Measurements from ENCODE around the gene GPS1. TPM values are rescaled to one million over a fixed set of nuclear protein-coding genes. Genes with fewer than 3 reads are reported as not detected.

Gene GPS1
- total RNA-seq, result 10 to 100 TPM; 54.6 to 62.7 TPM
- long read RNA-seq, donor 1, transcript GPS1-208 (13 exons, 1,874 nt), result major isoform, 41 of 71 reads
- long read RNA-seq, donor 1, transcript GPS1-201 (13 exons, 1,842 nt), result minor isoform, 7 of 71 reads
- long read RNA-seq, donor 1, transcript GPS1-226 (13 exons, 1,839 nt), result minor isoform, 5 of 71 reads
- long read RNA-seq, donor 1, partial matches to known transcripts, result 6 of 71 reads
- long read RNA-seq, donor 1, other reads (novel, unspliced or antisense), result 4 of 71 reads
- long read RNA-seq, donor 2, transcript GPS1-208 (13 exons, 1,874 nt), result major isoform, 292 of 465 reads
- long read RNA-seq, donor 2, transcript GPS1-228 (13 exons, 1,825 nt), result minor isoform, 14 of 465 reads
- long read RNA-seq, donor 2, transcript GPS1-201 (13 exons, 1,842 nt), result minor isoform, 45 of 465 reads
- long read RNA-seq, donor 2, transcript GPS1-226 (13 exons, 1,839 nt), result minor isoform, 43 of 465 reads
- long read RNA-seq, donor 2, partial matches to known transcripts, result 24 of 465 reads
- long read RNA-seq, donor 2, other reads (novel, unspliced or antisense), result 37 of 465 reads

DNA sequence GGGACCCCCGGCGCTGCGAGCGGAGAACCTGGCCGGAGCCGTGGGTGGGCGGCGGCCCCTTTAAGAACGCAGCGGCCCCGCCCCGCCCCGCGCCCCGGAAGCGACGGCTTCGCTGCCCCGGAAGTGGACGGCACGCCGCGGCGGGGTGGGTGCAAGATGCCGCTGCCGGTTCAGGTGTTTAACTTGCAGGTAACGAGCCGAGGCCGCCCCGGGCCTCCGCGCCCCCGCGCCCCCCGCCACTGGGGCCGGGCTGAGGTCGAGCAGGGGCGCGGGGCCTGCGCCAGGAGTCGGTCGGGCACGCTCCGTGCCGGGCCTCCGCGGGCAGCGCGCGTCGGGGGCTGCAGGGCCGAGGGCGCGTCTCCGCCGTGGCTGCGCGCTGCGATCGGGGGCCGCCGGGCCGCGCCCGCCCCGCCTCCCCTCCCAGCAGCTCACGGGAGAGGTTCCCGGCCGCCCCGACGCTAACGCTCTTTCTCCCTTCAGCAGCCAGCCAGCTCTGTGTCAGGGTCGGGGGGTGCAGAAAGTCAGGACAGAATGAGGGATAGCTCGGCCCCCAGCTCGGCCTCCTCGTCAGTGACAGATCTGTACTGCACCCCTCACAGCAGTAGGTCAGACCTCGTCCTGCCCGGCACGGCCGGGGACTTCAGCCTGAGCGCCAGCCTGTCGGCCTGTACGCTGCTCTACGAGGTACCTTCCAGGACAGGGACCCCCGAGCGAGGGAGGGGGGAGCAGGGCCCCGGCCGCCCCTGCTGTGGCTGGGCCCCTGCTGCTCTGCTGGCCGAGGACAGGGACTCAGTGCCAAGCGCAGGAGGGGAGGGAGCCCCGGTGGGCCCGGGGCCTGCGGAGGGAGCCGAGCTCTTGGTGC is at the start of gene GPS1, which contains the start of gene RFNG:
Gene GPS1, plus strand, starts transcription at position 123 of the 862 bp plus-strand sequence. Its CDS starts 34 bp downstream, at position 157.
Gene RFNG, minus strand, starts transcription at position 36 of the 862 bp plus-strand sequence. CDS start 45 bp downstream, outside the sequence.
- intact Hi-C loops (cut with DNase I), result no loop called here
- peak; percentile 94 for DNase-seq (ENCODE audit: low spot score)

DNA sequence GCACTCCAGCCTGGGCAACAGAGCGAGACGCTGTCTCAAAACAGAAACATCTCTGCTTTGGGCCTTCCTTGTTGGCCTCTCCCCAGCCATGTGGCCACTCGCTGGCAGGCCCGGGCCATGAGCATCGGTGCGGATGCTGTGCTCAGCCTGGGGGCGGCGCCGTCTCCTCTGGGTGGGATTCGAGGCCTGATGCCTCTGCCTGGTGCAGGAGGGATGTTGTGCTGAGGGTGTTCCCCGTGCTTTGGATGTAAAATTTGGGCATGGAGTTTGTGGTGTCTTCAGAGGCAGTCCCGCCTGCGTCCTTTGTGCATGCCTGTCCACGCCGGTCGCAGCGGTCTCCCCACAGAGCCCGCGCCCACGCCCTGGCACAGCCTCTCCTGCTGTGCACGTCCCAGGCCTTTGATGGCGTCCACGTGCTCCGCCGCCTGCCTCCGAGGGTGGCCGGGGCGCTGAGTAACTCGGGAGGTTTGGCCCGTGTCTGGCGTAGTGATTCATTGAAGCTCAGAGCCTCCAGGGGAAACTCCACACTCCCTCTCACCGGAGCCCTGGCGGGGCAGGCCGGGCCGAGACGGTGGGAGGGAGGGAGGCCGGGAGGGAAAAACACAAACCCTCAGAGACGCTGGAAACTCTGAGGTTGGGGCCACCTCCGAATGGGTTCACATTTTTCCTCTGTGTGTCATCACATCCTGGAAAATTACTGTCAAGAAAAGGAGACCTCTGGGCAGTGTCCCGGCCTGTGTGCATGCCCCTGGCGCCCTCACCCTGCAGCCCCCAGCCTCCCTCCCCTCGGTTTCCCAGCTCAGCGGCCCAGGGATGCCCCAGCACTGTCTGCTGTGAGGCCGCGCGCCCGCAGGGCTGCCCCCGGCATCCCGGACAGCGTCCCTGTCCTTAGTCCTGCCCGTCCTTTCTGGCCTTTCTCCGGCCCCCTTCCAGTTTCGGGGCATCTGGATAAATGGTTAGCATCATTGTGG is 48.0 kb upstream of the GPS1 start:
- intact Hi-C loops (cut with DNase I), result no loop called here
- DNase-seq (ENCODE audit: low spot score), result peak; percentile 95

DNA sequence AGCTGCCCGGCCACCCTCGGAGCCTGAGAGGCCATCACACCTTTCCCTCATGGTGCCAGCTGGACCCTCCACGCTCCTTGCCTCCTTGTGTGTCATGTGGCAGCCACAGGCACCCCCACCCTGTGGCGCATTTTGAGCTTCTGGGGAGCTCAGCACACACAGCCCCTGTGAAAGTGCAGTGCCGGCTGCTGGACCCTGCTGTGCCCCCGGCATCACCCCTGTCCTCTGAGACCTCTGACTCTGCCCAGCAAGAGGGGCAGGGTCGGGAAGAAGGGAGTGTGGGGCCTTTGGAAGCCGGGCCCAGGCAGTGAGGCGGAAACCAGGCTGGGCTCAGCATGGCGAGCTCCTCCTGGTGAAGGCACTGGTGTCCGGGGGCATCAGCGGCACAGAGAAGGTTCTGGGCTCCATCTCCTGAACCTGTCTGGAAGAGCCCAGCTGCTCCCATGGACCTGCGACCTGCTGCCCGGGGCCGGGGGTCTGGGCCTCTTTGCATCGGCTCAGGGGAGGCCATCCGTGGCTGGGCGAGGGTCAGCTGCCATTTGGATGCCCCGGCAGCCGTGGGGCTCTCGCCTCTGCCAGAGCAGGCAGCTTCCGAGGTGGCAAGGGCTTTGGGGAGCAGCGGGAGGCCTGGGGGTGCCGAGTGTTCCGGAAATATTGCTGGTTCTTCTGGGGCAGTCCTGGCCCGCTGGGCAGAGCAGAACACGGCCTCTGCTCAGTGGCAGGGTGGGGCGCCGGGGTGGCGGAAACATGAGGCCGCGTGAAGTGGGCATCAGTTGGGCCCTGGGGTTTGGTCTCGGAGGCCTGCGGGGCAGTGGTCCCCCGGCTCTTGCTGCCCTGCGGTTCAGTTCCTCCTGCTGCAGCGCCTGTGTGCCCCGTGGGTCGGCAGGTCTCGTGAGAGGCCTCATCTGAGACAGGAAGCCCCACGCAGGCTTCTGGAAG is 46.9 kb upstream of the GPS1 start:
- intact Hi-C loops (cut with DNase I), result no loop called here
- no peak for DNase-seq (ENCODE audit: low spot score)

DNA sequence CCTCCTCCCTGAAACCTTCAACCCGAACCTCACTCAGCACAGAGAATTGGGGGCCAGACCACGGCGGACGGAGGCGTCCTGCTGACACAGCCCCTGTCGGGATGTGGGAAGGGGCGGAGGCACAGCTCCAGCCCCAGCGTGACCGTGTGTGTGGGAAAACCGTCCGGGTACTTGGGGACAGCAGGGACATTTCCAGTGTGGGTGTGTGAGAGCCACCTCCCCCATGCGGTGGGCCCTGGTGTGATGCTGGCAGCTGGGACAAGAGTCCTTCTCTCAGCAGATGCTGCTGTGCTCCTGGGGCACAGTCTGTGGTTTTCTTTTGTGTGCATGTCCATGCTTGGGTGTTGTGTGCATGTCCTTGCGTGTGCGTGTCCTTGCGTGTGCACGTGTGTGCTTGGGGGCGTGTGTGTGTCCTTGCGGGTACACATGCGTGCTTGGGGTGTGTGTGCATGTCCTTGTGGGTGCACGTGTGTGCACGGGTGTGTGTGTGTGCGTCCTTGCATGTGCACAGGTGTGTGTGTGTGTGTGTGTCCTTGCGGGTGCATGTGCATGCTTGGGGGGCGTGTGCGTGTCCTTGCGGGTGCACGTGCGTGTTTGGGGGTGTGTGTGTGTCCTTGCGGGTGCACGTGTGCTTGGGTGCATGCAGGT is 45.9 kb upstream of the GPS1 start:
- intact Hi-C loops (cut with DNase I), result no loop called here
- no peak for DNase-seq (ENCODE audit: low spot score)

DNA sequence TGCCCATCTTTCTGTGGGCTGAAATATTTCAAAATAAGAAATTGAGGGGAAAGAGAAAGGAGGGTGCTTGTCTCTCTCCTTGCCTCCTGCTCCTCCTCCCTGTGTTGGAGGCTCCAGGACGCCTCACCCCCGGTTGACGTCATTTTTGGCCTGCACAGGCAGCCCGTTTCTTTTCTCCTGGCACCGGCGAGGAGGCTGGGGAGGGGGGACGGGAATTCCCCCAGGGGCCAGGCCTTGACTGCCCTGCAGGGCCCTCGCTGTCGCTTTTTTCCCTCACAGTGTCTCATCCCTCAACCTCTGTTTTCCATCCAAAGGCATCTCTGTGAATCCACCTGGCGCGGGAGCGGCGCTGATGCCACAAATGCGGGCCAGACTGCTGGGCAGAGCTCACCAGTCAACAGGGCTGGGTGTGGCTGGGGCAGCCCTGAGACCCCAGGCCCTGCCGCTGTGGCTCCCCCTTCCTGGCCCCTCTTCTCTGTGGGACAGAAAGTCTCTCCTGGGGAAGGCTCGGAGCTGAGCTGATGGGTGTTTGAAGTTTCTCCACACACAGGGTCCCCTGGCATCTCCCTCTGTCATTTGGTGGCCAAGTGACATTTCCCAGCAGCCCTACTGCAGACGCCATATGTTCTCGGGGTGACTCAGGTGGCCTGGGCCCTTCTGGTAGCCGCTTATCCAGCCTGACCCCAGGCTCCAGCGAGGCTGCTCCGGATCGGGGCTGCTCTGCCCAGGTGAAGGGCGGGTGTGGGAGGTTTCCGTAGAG is 45.0 kb upstream of the GPS1 start:
- DNase-seq (ENCODE audit: low spot score), result no peak
- intact Hi-C loops (cut with DNase I), result no loop called here

DNA sequence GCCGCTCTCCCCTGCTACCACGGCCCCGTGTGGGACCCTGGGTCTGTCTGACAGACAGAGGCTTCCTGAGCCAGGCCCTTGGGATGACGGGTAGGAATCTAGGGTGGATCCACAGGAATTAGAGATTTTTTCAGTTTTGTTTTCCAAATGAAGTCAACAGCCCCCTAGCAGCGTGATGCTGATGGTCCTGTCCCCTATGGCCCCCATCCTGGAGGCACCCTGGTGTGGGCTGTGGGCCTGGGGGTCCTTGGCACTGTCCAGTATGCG is 44.5 kb upstream of the GPS1 start:
- intact Hi-C loops (cut with DNase I), result no loop called here
- DNase-seq (ENCODE audit: low spot score), result no peak

DNA sequence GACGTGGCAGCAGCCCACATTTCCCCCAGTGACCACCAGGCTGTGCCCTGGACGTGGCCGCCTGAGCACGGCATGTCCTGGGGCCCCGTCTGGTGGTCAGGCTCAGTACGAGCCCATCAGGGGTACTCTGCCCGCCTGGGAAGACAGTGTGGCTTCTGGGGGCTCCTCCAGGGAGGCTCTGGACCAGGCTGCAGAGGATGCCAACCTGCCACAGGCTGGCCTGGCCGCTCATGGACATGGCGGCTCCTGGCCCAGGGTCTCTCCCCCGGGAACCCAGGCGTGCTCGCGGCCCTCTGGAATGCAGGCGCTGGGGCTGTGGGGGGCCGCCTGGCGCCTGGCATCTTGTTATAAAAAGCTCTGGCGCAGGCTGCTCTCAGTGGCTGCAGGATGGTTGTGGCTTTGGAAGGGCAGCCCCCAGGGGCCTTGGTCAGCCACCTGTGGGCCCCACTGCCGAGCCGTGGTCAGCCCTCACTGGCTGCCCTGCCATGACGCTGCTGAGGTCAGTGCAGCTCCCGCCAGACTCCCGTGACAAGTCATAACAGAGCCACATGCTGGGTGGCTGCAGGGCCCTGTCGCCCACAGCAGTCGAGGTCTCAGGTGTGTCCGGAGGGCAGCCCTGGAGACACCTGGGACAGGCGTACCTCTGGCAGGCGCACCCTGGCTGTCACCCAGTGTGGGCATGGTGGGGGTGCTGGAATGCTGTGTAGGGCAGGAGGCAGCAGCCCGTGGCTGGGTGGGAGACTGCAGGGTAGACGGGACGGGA is 44.0 kb upstream of the GPS1 start:
- DNase-seq (ENCODE audit: low spot score), result no peak
- intact Hi-C loops (cut with DNase I), result no loop called here

DNA sequence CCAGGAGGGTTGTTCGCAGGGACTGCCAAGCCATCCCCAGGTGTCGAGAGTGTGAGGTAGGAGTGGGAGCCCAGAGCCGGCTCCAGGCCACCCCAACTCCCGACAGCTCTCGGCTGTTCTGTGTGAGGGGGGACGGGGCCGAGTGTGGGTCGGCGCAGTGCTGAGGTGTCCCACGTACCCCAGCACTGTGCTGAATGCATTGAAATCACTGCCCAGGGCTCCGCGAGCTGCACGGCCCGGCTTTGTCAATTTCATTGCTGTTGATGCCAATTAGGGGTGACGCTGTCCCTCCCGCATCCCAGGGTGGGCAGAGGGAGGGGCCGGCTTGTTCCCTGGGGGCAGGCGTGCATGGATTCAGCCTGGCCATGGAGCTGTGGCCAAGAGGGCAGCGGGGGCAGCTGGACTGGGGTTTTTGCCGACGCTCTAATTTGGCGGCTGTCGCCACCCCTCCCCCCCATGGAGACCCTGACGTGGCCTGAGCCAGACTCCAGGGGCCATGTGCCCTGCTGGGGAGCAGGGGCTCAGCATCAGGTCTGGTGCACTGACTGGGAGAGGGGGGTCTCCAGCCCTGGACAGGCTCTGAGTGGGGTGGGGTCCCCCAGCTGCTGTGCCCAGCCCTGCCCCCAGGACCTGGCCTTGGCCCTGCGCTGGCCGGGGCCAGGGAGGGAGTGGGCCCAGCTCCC is 43.3 kb upstream of the GPS1 start:
- intact Hi-C loops (cut with DNase I), result no loop called here

DNA sequence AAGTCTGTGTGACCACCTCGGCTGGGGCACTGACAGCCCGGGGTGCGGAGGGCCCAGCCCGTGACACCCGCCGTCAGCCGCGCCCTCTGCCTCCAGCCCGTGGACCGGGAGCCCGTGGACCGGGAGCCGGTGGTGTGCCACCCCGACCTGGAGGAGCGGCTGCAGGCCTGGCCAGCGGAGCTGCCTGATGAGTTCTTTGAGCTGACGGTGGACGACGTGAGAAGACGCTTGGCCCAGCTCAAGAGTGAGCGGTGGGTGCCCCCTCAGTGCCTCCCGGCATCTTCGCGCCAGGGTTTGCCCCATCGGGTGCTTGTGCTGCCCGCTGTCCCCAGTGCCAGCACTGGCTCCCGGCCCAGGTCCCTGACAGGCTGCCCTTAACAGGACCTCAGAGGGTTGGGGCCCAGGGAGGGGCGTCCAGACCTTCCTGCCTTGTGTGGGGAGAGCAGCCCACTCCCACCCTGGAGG is 42.7 kb upstream of the GPS1 start:
- intact Hi-C loops (cut with DNase I), result no loop called here
- no peak for DNase-seq (ENCODE audit: low spot score)

More for the DNA sequence above, 43.3 kb upstream of the GPS1 start:
- no peak for DNase-seq (ENCODE audit: low spot score)

DNA sequence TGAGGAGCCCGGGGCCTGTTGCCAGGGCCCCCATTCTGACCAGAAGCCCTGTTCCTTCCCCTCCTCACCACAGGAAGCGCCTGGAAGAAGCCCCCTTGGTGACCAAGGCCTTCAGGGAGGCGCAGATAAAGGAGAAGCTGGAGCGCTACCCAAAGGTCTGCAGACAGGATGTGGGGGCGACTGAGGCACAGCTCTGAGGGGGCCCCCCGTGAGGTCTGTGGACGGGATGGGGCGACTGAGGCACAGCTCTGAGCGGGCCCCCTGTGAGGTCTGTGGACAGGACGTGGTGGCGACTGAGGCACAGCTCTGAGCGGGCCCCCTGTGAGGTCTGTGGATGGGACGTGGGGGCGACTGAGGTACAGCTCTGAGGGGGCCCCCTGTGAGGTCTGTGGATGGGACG is 42.3 kb upstream of the GPS1 start:
- intact Hi-C loops (cut with DNase I), result no loop called here
- DNase-seq (ENCODE audit: low spot score), result no peak

DNA sequence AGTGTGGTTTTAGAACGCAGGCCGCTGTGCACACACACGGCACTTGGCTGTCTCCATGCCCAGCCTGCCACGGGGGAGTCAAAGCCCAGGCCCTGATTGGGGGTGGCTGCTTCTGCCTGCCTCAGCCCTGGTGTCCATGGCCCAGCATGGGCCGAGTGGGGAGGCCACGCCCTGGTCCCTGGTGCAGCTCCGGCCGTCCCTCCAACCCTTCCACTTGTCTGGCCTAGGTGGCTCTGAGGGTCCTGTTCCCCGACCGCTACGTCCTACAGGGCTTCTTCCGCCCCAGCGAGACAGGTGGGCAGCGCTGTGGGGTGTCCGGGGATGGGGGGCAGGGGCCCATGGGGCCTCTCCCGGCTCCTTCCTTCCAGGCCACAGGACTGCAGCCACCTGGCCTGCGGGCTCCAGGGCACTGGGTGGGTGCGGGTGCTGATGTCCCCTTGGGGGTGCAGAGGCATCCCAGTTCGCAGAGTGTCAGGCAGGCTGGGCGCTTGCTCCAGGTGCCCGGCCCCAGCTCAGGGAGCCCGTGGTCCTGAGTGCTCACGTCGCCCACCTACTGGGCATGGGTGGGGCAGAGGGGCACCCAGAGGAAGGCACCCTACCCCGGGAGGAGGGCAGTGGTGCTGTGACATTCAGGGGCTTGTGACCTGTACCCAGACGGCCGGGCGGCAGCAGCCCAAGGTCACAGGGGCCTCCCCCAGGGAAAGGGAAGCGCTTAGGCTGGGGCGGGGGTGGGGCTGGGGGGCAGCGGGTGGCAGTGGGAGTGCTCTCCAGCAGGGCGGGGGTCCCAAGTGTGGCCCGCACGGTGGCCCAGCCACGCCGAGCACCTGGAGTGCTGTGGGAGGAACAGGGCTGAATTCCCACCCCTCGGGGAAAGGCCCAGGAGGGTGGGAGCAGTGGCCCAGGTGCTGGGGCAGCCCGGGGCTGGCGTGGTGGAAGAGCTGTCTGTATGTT is 40.8 kb upstream of the GPS1 start:
- DNase-seq (ENCODE audit: low spot score), result no peak
- intact Hi-C loops (cut with DNase I), result no loop called here

DNA sequence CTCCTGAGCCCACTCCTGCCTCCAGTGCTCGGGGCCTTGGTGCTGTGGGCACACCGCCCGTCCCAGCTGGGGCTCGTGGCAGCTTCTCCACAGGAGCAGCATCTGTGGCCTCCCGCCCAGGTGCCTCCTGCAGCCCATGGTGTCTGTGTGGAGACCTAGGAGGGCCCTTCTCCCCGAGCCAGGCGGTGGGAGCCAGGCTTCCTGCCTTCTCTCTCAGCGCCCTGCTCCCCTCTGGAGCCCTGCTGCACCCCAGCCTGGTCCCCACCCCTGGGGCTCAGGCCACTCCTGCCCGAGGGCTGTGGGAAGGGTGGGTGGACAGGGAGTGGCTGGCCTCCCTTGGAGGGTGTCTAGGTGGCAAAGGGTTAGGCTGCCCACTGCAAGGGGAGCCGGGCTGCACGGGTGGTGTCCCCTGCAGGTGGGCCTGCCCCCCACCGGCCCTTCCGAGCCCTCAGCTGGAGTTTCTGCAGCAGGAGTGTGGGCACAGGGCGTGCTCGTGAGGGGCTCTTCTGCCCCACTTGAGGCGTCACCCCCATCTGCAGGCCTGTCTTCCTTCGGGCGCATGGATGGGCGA is 40.0 kb upstream of the GPS1 start:
- DNase-seq (ENCODE audit: low spot score), result no peak
- intact Hi-C loops (cut with DNase I), result no loop called here

DNA sequence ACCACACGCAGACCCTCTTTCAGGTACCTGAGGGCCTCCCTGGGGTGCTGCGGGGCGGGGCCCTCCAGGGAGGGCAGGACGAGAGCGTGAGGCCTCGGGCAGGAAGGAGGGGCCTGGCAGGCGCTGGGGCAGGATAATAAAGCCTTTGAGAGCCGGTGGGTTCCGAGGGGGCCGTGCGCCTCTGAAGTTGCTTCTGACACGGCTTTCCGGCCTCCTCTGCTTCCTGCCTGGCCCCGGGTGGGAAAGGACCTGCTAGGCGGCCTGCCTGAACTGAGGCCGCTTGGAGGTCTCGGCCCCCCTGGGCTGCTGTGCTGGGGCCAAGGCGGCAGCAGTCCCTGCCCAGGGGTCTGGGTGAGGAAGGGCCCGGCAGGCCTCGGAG is 39.4 kb upstream of the GPS1 start:
- intact Hi-C loops (cut with DNase I), result no loop called here

DNA sequence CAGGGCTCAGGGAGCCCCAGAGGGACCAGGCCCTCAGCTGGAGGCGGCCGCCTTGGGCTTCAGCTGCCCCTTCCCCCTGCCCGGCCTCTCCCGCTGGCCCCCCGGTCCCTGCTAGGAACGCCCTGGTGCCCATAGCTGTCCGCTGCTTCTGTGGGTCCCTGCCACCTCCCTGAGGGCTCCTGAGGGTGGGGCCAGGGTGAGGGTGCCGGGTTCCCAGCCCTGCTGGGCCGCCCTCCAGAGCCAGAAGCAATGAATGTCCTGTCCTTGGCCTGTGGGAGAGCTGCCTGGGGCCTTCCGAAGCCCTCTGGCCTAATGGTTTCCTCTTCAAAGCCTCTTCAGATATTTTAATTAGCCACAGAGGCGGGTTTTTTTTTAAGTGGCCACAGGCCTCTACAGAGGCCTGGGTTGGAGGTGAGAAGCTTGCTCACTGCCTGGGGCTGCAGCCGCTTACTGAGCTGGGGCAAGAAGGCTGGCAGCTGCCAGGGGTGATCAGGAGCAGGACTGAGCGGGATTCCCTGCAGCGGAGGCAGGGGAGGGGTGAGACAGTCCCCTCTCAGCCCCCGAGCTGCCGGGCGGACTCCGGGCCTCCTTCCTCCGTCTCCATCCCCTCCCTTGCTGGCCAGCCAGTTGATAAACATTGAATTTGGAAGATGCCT is 38.9 kb upstream of the GPS1 start:
- intact Hi-C loops (cut with DNase I), result no loop called here
- DNase-seq (ENCODE audit: low spot score), result no peak

More for the DNA sequence above, 39.4 kb upstream of the GPS1 start:
- no peak for DNase-seq (ENCODE audit: low spot score)

Data from posterior vena cava (tissue), 2 donors.